Mesendoderm (in vitro differentiated cells): ENCODE results near the gene LIM2.

Experiments used
- DNase-seq: peaks from one replicate; pipeline ENCODE4 v3.0.0; 2013
- H2AK5ac ChIP-seq: 2 replicates; pipeline ENCODE4 v1.6.1; 2013; ENCODE audit warnings: low read length, inconsistent platforms
- H2BK120ac ChIP-seq: 2 replicates; pipeline ENCODE4 v1.6.1; 2013; ENCODE audit warnings: low read depth, mild to moderate bottlenecking, low read length, moderate library complexity, mixed read lengths
- H2BK15ac ChIP-seq: replicated peaks from 2 replicates; pipeline ENCODE4 v1.6.1; 2013; ENCODE audit warnings: low read depth, mild to moderate bottlenecking, moderate library complexity
- H2BK5ac ChIP-seq: 2 replicates; pipeline ENCODE4 v1.6.1; 2013; ENCODE audit warnings: low read length, inconsistent platforms
- H3K18ac ChIP-seq: 2 replicates; pipeline ENCODE4 v1.6.1; 2013; ENCODE audit warnings: mild to moderate bottlenecking, low read length, mixed read lengths
- H3K23ac ChIP-seq: one replicate; pipeline ENCODE4 v1.6.1; 2013; ENCODE audit warnings: low read length
- H3K27ac ChIP-seq: 2 replicates; pipeline ENCODE4 v1.5.1; 2013; ENCODE audit warnings: low read depth, mild to moderate bottlenecking, inconsistent platforms, low read length, moderate library complexity
- H3K27me3 ChIP-seq: 2 replicates; pipeline ENCODE4 v1.6.1; 2013; ENCODE audit warnings: low read length, control low read depth, mild to moderate bottlenecking, inconsistent platforms; ENCODE audit not compliant: insufficient read depth, poor library complexity
- H3K36me3 ChIP-seq: 2 replicates; pipeline ENCODE4 v1.6.1; 2013; ENCODE audit warnings: low read length, inconsistent platforms; ENCODE audit not compliant: control insufficient read depth, insufficient read depth
- H3K4ac ChIP-seq: one replicate; pipeline ENCODE4 v1.6.1; 2013; ENCODE audit warnings: low read depth, mild to moderate bottlenecking, low read length, moderate library complexity
- H3K4me1 ChIP-seq: 2 replicates; pipeline ENCODE4 v1.6.1; 2013; ENCODE audit warnings: low read depth, low read length, inconsistent platforms; ENCODE audit not compliant: control insufficient read depth
- H3K4me2 ChIP-seq: 2 replicates; pipeline ENCODE4 v1.6.1; 2013; ENCODE audit warnings: low read length
- H3K4me3 ChIP-seq: 2 replicates; pipeline ENCODE4 v1.5.1; 2013; ENCODE audit warnings: mild to moderate bottlenecking, low read length
- H3K56ac ChIP-seq: one replicate; pipeline ENCODE4 v1.6.1; 2013; ENCODE audit warnings: low read length
- H3K79me1 ChIP-seq: 2 replicates; pipeline ENCODE4 v1.6.1; 2013; ENCODE audit warnings: low read length, inconsistent platforms
- H3K79me2 ChIP-seq: 2 replicates; pipeline ENCODE4 v1.6.1; 2013; ENCODE audit warnings: mild to moderate bottlenecking, low read length; ENCODE audit not compliant: control insufficient read depth, insufficient read depth
- H3K9ac ChIP-seq: 2 replicates; pipeline ENCODE4 v1.6.1; 2013; ENCODE audit warnings: low read length, inconsistent platforms
- H4K5ac ChIP-seq: one replicate; pipeline ENCODE4 v1.6.1; 2013; ENCODE audit warnings: low read length
- H4K8ac ChIP-seq: one replicate; pipeline ENCODE4 v1.6.1; 2013; ENCODE audit warnings: low read depth, mild to moderate bottlenecking, control low read depth, low read length, moderate library complexity
- WGBS: extraction: QIAGEN DNeasy Blood & Tissue Kit; methylation state at CpG from one replicate; pipeline ENCODE4 v1.1.7; 2013; ENCODE audit warnings: low lambda C conversion rate, missing lambda C conversion rate; ENCODE audit not compliant: insufficient coverage; ENCODE audit errors: extremely low coverage; 5-methylcytosine and 5-hydroxymethylcytosine counted together

Gene LIM2

DNA sequence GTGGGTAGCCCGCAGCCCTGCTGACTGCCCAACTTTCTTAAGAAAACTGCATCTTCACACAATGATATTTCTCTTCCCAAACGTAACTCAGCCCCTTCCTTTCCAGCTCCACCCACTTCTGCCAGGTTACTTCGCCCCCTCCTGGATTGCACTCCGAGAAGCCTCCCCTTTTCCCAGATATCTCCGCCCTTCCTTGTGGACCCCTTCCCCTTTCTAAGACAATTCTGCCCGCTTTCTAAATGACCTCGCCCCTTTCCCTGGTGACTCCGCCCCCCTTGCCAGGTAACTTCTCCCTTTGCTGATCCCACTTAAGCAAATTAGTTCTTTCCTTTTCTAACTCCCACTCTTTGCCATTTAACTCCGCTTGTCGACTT, 48.5 kb downstream of the LIM2 start:
- Histone ChIP-seq H3K18ac (no peak overlapping the region), H3K4ac (no peak overlapping the region), H4K5ac (no peak overlapping the region), H2BK5ac (no peak overlapping the region), H3K4me1 (peaks cover 5% of the 10 kb centered on the region), H3K9ac (peak overlapping the region; percentile 74), H3K27me3 (no peaks in the 10 kb centered on the region), H2BK120ac (no peak overlapping the region), H3K56ac (peak overlapping the region; percentile 92), H3K27ac (peak overlapping the region; percentile 32), H3K23ac (no peak overlapping the region), H3K79me2 (no peaks in the 10 kb centered on the region), H2AK5ac (no peak overlapping the region), H3K4me2 (peak overlapping the region; percentile 98), H3K4me3 (peak overlapping the region; percentile 76), H4K8ac (no peak overlapping the region), H3K36me3 (no peaks in the 10 kb centered on the region), H2BK15ac (no peak overlapping the region), H3K79me1 (no peaks in the 10 kb centered on the region)
- DNase-seq = peak; percentile 91
- no CpG with 5 or more reads among the region's 10 CpGs for WGBS

GRCh38 chr19:51338563-51339312, 49.0 kb downstream of the LIM2 start:
- Histone ChIP-seq H3K18ac (no peak overlapping the region), H3K36me3 (no peaks in the 10 kb centered on the region), H3K4ac (no peak overlapping the region), H2BK120ac (no peak overlapping the region), H2BK5ac (no peak overlapping the region), H4K5ac (no peak overlapping the region), H3K4me2 (peak overlapping the region; percentile 98), H3K4me3 (peak overlapping the region; percentile 76), H3K27ac (peak overlapping the region; percentile 32), H3K4me1 (peaks cover 5% of the 10 kb centered on the region), H3K79me1 (no peaks in the 10 kb centered on the region), H3K23ac (no peak overlapping the region), H3K56ac (peak overlapping the region; percentile 92), H3K79me2 (no peaks in the 10 kb centered on the region), H3K9ac (peak overlapping the region; percentile 74), H2AK5ac (no peak overlapping the region), H4K8ac (no peak overlapping the region), H3K27me3 (no peaks in the 10 kb centered on the region), H2BK15ac (no peak overlapping the region)
- WGBS = no CpG with 5 or more reads among the region's 43 CpGs
- DNase-seq = peak; percentile 89

DNA sequence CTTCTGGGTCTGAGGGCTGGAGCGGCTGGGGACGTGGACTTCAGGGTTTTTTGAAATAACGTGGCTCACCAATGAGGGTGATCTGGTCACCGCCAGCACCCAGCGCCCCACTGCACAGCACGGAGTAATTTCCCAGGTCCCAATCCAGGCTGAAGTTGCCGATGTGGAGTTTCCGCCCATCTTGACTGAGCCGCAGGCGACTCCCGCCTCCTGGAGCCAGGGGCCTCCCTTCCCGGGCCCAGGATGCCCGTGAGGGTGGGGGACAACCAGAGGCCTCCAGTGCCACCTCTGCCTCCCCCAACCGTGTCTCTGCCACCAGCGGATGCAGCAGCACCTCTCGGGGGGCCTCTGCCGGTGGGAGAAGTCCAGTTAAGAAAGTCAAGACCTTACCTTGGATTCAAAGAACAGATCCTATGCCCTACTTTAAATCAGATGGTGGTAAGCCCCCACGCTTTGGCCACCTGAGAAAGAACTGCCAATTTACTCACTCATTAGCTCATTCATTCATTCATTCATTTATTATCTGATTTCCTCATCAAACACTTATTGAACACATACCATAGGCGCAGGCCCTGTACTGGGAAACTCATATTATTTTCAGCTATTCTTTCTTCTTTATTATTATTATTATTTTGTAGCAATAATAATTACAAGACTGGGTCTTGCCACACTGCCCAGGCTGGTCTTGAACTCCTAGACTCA, 49.8 kb downstream of the LIM2 start:
- Histone ChIP-seq H3K4me2 (no peak overlapping the region), H3K27me3 (no peaks in the 10 kb centered on the region), H2AK5ac (no peak overlapping the region), H3K4me1 (peaks cover 3% of the 10 kb centered on the region), H3K4me3 (no peak overlapping the region), H3K79me1 (no peaks in the 10 kb centered on the region), H2BK120ac (no peak overlapping the region), H2BK5ac (no peak overlapping the region), H3K9ac (peak overlapping the region; percentile 61), H3K18ac (no peak overlapping the region), H3K23ac (no peak overlapping the region), H3K27ac (no peak overlapping the region), H3K36me3 (no peaks in the 10 kb centered on the region), H3K56ac (peak overlapping the region; percentile 92), H3K79me2 (no peaks in the 10 kb centered on the region), H4K5ac (no peak overlapping the region), H3K4ac (no peak overlapping the region), H4K8ac (no peak overlapping the region), H2BK15ac (no peak overlapping the region)
- no peak for DNase-seq
- WGBS = no CpG with 5 or more reads among the region's 19 CpGs

GRCh38 chr19:51337141-51337860, 50.5 kb downstream of the LIM2 start:
- Histone ChIP-seq H3K27me3 (no peaks in the 10 kb centered on the region), H3K4me1 (no peaks in the 10 kb centered on the region), H3K79me1 (no peaks in the 10 kb centered on the region), H3K4me3 (no peak overlapping the region), H3K9ac (no peak overlapping the region), H3K56ac (no peak overlapping the region), H3K18ac (no peak overlapping the region), H3K36me3 (no peaks in the 10 kb centered on the region), H3K27ac (no peak overlapping the region), H2BK120ac (no peak overlapping the region), H3K23ac (no peak overlapping the region), H4K5ac (no peak overlapping the region), H2BK15ac (no peak overlapping the region), H3K79me2 (no peaks in the 10 kb centered on the region), H3K4ac (no peak overlapping the region), H2BK5ac (no peak overlapping the region), H2AK5ac (no peak overlapping the region), H3K4me2 (no peak overlapping the region), H4K8ac (no peak overlapping the region)
- WGBS = no CpG with 5 or more reads among the region's 13 CpGs
- no peak for DNase-seq

- H3K27me3 ChIP-seq = no peaks in the 10 kb centered on the region
- H4K5ac ChIP-seq = no peak overlapping the region
- no CpG with 5 or more reads among the region's 13 CpGs for WGBS
- H4K8ac ChIP-seq = no peak overlapping the region
- H2BK5ac ChIP-seq = no peak overlapping the region
- H3K4ac ChIP-seq = no peak overlapping the region
- no peaks in the 10 kb centered on the region for H3K79me1 ChIP-seq
- H2AK5ac ChIP-seq = no peak overlapping the region
- peak; percentile 57 for DNase-seq
- H3K4me1 ChIP-seq = no peaks in the 10 kb centered on the region
- no peak overlapping the region for H3K4me2 ChIP-seq
- H3K4me3 ChIP-seq = no peak overlapping the region
- H3K9ac ChIP-seq = no peak overlapping the region
- no peak overlapping the region for H3K18ac ChIP-seq
- H3K36me3 ChIP-seq = no peaks in the 10 kb centered on the region
- H2BK15ac ChIP-seq = no peak overlapping the region
- H3K23ac ChIP-seq = no peak overlapping the region
- no peak overlapping the region for H3K27ac ChIP-seq
- H3K79me2 ChIP-seq = no peaks in the 10 kb centered on the region
- H2BK120ac ChIP-seq = no peak overlapping the region
- no peak overlapping the region for H3K56ac ChIP-seq
These were observed 53.8 kb downstream of the LIM2 start for GRCh38 chr19:51333836-51334460.
